GDM1 (cell line): ENCODE measurements around the gene VRK3.
A peak's percentile ranks its signal among the peaks of the same experiment; 100 is the strongest.

ENCODE experiments used
- DNase-seq: peaks from one replicate; lab custom pipeline; 2025; lab: John Stamatoyannopoulos, UW

The VRK3 gene

GRCh38 chr19:49930483-49931011, 94.6 kb downstream of the VRK3 start:
- DNase-seq: no peak

DNA sequence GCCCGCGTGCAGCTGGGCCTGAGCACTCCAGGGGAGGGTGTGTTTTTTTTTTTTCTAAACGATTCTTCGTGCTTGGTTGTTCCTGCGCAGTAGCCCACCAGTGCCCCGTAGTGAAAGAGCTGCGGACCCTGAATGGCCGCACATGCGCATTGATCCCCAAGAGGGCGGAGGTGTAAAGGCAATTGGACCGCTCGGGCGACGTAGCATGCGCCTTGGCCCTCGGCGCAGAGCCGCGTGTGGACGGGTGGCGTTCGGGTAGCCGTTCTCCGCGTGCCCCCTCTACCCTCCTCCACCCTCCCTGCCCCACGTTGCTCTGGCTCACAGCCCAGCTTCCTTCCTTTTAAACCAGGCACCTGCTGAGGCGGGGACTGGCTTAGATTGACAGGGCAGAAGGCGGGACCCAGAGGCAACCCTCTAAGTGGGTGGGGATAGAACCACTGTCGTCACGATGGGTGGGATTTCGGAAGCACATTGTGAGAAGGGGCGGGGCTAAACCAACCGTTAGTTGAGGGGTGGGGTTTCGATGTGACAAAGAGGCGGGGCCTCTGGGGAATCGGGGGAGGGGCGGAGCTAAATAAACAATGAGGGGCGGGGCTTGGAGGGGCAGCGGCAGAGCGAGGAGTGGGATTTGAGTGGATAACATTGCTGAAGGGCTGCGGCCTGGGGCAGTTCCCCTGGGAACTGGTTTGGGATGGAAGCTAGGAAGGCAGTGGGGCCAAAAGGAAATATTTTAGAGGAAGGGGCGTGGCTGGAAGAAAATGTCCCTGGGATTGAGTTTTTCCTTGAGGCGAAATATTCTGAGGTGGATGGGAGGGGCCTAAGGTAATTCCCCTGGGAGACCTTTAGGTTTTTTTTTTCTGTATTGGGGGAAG, 95.3 kb downstream of the VRK3 start:
- peak; percentile 95 for DNase-seq

GRCh38 chr19:49929121-49929610, 96.0 kb downstream of the VRK3 start, which contains the start of the genes ATF5 and NUP62:
TSS of gene ATF5 (plus strand) at chr19:49929205. CDS start at chr19:49930851, 1,646 bp downstream.
TSS of gene NUP62 (minus strand) at chr19:49929504. CDS start at chr19:49909807, 19,697 bp downstream.
- DNase-seq: peak; percentile 82

- no peak for DNase-seq
Observed at GRCh38 chr19:49927526-49928264, 97.5 kb downstream of the VRK3 start.

- no peak for DNase-seq
Observed at GRCh38 chr19:49926515-49926914, 98.7 kb downstream of the VRK3 start.
